ENCODE data around the gene PLEKHO2.

DNA sequence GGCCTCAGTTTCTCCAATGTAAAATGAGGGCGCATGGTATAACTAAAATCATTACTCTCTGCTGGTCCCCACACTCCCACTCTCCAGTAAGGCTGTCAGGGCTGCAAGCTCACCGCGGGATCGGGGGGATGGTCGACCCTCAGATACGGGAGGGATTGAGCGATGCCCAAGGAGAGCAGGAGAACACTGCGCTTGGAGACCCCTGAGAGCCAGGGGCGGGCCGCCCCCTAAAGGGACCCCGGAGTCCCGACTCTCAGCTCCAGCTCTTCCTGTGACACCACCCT is 713 bp upstream of the PLEKHO2 start:
- TF ChIP-seq, protein P1, sequence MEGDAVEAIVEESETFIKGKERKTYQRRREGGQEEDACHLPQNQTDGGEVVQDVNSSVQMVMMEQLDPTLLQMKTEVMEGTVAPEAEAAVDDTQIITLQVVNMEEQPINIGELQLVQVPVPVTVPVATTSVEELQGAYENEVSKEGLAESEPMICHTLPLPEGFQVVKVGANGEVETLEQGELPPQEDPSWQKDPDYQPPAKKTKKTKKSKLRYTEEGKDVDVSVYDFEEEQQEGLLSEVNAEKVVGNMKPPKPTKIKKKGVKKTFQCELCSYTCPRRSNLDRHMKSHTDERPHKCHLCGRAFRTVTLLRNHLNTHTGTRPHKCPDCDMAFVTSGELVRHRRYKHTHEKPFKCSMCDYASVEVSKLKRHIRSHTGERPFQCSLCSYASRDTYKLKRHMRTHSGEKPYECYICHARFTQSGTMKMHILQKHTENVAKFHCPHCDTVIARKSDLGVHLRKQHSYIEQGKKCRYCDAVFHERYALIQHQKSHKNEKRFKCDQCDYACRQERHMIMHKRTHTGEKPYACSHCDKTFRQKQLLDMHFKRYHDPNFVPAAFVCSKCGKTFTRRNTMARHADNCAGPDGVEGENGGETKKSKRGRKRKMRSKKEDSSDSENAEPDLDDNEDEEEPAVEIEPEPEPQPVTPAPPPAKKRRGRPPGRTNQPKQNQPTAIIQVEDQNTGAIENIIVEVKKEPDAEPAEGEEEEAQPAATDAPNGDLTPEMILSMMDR (IDR thresholded peaks at IDR 0.05 in 4 of 5, conservative IDR thresholded peaks at IDR 0.05 in 1 of 5), result no peak
- no peak for TF ChIP-seq POLR2A (IDR thresholded peaks at IDR 0.05)
